Activated CD4-positive, alpha-beta memory T cell treated with anti-CD3 and anti-CD28 coated beads, Interleukin-2, amount 10 ng/mL, durations not matched to agents 7 days and 5 days (primary cell): ENCODE results near the gene ZBTB46. TPM values are rescaled to one million over a fixed set of nuclear protein-coding genes. Genes with fewer than 3 reads are reported as not detected.
"Not testable (repeated sequence)": the region's sequence is repeated elsewhere in the genome, so short reads cannot be mapped to it uniquely, and the experiment has no call there.

ENCODE experiments used
- CTCF ChIA-PET: fragments of 350-600 bp; sonication (Branson Sonifier 250); formaldehyde crosslinking; loops from one replicate; lab custom pipeline; 2021; ENCODE audit warnings: antibody characterized with exemption, inconsistent platforms; lab: Charles Lee
- POLR2A ChIA-PET: fragments of 350-600 bp; sonication (Branson Sonifier 250); formaldehyde crosslinking; loops from one replicate; lab custom pipeline; 2021; ENCODE audit warnings: antibody characterized with exemption; lab: Charles Lee
- DNase-seq: peaks from one replicate; pipeline ENCODE4 v3.0.0-alpha.2; 2020
- H3K27ac Mint-ChIP-seq: one replicate; pipeline ENCODE4 v1.8.0; 2021; ENCODE audit warnings: mild to moderate bottlenecking, mixed read lengths
- H3K27me3 Mint-ChIP-seq: one replicate; pipeline ENCODE4 v1.8.0; 2021; ENCODE audit warnings: mixed read lengths
- H3K36me3 Mint-ChIP-seq: one replicate; pipeline ENCODE4 v1.8.0; 2021; ENCODE audit warnings: low read depth, mixed read lengths
- H3K4me1 Mint-ChIP-seq: one replicate; pipeline ENCODE4 v1.8.0; 2021; ENCODE audit warnings: mixed read lengths
- H3K4me3 Mint-ChIP-seq: one replicate; pipeline ENCODE4 v1.8.0; 2021; ENCODE audit warnings: mild to moderate bottlenecking, mixed read lengths
- H3K9me3 Mint-ChIP-seq: one replicate; pipeline ENCODE4 v1.8.0; 2021; ENCODE audit warnings: mixed read lengths
- total RNA-seq, 2 experiments: library from RNA; stranded (reverse); gene quantifications; one replicate each; pipeline ENCODE4 v1.2.3, GENCODE V29; 2021

Gene ZBTB46
- total RNA-seq, 2 experiments from 2014 or later: 0.53 to 0.65 TPM

DNA sequence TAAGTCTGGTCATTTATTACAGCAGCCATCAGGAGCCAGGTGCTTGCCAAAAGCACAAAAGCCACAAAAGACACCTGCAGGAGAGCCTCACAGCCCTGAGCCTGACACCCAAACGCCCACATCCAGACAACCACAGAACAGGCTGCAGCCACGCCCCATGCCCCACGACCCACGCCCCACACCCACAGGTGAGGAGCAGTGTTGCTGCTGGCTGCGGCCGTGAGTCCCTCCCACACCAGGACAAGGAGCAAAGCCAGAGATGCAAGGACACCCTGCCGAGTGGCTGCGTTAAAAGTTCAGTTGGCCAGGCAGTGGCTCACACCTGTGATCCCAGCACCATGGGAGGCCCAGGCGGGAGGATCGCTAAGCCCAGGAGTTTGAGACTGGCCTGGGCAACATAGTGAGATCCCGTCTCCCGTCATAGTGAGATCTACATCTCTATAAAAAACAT, 48.5 kb downstream of the ZBTB46 start:
- ChIA-PET CTCF (interaction anchor here (1.1 kb wide), 1 partner anchor 192 kb away, joined by 3 read pairs; no protein-coding TSS in a partner anchor), POLR2A (no interaction called here)
- Mint-ChIP-seq H3K27me3 (peaks cover 2% of the 10 kb centered on the region), H3K4me1 (peaks cover 17% of the 10 kb centered on the region), H3K4me3 (no peak overlapping the region), H3K27ac (no peak overlapping the region), H3K9me3 (no peaks in the 10 kb centered on the region), H3K36me3 (no peaks in the 10 kb centered on the region)
- no peak for DNase-seq

DNA sequence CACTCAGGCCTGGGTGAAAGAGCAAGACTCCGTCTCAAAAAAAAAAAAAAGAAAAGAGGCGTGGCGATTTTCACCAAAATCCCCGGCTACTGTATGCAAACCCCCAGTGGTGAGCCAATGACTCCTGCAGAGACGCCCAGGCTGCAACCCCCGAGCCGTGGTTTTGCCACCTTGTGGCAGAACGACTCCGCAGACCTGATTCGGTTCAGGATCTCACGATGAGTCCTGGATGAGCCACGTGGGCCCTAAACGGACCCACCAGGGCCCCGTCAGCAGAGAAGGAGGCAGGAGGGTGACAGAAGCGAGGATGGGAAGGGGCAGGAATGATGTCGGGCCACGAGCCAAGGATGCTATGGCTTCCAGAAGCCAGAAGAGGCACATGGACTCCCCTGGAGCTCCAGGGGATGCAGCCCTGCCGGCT, 49.0 kb downstream of the ZBTB46 start:
- POLR2A ChIA-PET: no interaction called here
- H3K36me3 Mint-ChIP-seq: no peaks in the 10 kb centered on the region
- no peaks in the 10 kb centered on the region for H3K27me3 Mint-ChIP-seq
- no peak overlapping the region for H3K27ac Mint-ChIP-seq
- H3K4me1 Mint-ChIP-seq: peaks cover 17% of the 10 kb centered on the region
- CTCF ChIA-PET: interaction anchor here (0.6 to 1.1 kb wide), 2 partner anchors 20 to 192 kb away, joined by 3 read pairs; no protein-coding TSS in a partner anchor
- H3K4me3 Mint-ChIP-seq: no peak overlapping the region
- DNase-seq: peak; percentile 59
- H3K9me3 Mint-ChIP-seq: no peaks in the 10 kb centered on the region

DNA sequence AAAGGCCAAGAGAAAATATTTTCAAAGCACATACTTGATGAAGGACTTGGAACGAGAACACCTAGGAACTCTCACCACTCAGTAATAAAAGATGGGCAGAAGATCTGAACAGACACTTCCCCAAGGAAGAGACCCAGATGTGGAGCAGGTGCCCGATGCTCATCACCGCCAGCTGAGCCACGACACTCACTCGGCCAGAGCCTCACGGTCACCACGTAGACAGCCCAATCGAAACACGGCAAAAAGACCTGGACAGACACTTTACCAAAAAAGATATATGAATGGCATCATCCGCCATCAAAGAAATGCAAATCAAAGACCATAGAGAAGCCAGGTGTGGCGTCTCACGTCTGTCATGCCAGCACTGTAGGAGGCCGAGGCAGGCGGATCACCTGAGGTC, 49.9 kb downstream of the ZBTB46 start:
- peaks cover 14% of the 10 kb centered on the region for H3K4me1 Mint-ChIP-seq
- H3K4me3 Mint-ChIP-seq: no peak overlapping the region
- no peak for DNase-seq
- H3K27me3 Mint-ChIP-seq: no peaks in the 10 kb centered on the region
- POLR2A ChIA-PET: no interaction called here
- no peak overlapping the region for H3K27ac Mint-ChIP-seq
- no peaks in the 10 kb centered on the region for H3K36me3 Mint-ChIP-seq
- CTCF ChIA-PET: interaction anchor here (0.6 kb wide), 1 partner anchor 20 kb away, joined by 3 read pairs; no protein-coding TSS in a partner anchor
- no peaks in the 10 kb centered on the region for H3K9me3 Mint-ChIP-seq

DNA sequence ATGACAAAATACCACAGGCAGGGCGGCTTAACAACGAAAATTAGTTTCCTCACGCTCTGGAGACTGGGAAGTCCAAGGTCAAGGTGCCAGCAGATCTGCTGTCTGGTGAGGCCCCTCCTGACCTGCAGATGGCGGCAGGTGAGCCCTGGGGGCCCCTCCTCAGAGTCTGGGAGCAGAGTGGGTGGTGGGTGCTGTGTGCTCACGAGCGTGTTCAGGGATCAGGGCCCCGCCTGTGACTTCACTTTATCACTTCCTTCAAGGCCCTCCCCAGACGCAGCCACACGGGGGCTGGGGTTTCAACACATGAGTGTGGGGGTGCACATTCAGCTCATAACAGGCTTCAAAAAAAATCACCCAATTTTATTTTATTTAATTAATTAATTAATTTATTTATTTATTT, 52.2 kb downstream of the ZBTB46 start:
- POLR2A ChIA-PET: interaction anchor here (1.0 kb wide), 1 partner anchor 183 kb away, joined by 3 read pairs; no protein-coding TSS in a partner anchor

DNA sequence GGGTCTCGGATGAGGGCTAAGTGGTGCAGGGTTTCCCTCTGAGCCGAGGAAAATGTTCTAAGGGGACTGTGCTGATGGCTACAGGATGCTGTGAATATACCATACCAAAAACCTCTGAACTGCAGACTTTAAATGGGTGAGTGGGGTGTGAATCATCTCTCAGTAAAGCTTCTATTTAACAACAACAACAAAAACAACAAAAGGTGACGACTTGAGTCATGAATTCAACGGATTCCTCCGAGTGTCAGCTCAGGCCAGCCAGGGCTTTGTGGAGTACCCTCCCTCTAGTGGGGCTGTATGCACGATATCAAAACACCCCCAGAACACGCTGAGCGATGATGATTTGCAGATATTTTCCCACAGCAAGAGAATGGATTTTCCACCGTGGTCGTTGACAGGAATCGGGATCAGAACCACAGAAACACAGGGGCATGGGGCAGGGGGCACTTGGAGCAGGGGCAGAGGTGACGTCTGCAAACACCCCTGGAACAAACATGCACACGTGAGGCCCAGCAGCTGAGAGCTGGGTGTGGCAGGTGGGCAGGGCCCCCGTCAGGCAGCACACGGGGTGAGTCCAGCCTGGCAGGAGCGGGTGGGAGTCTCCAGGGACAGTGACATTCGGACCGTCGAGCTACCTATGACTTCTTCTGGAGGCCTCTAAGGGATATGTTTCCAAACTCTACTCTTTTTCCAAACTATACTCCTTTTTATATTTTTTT, 52.9 kb downstream of the ZBTB46 start:
- Mint-ChIP-seq H3K4me3 (no peak overlapping the region), H3K4me1 (peaks cover 12% of the 10 kb centered on the region), H3K9me3 (no peaks in the 10 kb centered on the region), H3K36me3 (no peaks in the 10 kb centered on the region), H3K27me3 (peaks cover 2% of the 10 kb centered on the region), H3K27ac (no peak overlapping the region)
- DNase-seq: no peak
- POLR2A ChIA-PET: interaction anchor here (1.0 kb wide), 1 partner anchor 184 kb away, joined by 3 read pairs; no protein-coding TSS in a partner anchor
- CTCF ChIA-PET: interaction anchor here (0.6 to 1.9 kb wide), 3 partner anchors 94 to 261 kb away, joined by 3 to 5 read pairs (median 3); no protein-coding TSS in a partner anchor

More for the DNA sequence above, 52.2 kb downstream of the ZBTB46 start:
- Mint-ChIP-seq H3K9me3 (no peaks in the 10 kb centered on the region), H3K4me1 (peaks cover 12% of the 10 kb centered on the region), H3K27ac (no peak overlapping the region), H3K4me3 (no peak overlapping the region), H3K36me3 (no peaks in the 10 kb centered on the region), H3K27me3 (peaks cover 2% of the 10 kb centered on the region)
- CTCF ChIA-PET: interaction anchor here (0.6 to 1.9 kb wide), 3 partner anchors 94 to 260 kb away, joined by 3 to 5 read pairs (median 3); no protein-coding TSS in a partner anchor
- DNase-seq: no peak

DNA sequence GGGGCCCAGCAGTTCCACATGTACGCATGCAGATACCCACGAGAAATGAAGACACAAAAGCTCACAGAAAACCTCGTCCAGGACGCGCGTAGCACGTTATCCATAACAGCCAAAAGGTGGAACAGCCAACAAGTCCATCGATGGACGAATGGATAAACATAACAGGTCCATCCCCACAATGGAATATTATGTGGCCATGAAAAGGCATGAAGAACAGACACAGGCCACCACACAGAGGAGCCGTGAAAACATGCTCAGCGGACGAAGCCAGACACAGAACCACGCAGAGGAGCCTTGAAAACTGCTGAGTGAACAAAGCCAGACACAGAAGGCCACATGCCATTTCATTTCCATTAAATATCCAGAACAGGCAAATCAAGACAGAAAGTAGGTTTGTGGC, 53.5 kb downstream of the ZBTB46 start:
- H3K9me3 Mint-ChIP-seq: no peaks in the 10 kb centered on the region
- peaks cover 11% of the 10 kb centered on the region for H3K4me1 Mint-ChIP-seq
- no peak overlapping the region for H3K27ac Mint-ChIP-seq
- H3K4me3 Mint-ChIP-seq: no peak overlapping the region
- ChIA-PET POLR2A (no interaction called here), CTCF (no interaction called here)
- peaks cover 2% of the 10 kb centered on the region for H3K27me3 Mint-ChIP-seq
- no peaks in the 10 kb centered on the region for H3K36me3 Mint-ChIP-seq
- no peak for DNase-seq

DNA sequence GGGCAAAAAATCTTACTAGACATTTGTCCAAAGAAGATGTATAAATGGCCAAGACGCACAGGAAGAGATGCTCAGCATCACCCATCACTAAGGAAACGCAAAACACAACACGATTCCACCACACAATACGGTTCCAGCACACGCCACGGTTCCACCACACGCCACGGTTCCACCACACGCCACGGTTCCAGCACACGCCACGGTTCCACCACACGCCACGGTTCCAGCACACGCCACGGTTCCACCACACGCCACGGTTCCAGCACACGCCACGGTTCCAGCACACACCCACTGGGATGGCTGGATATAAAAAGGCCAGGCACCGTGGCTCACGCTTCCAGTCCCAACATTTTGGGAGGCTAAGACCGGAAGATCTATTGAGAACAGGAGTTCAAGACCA, 54.2 kb downstream of the ZBTB46 start:
- POLR2A ChIA-PET, DNase-seq, H3K27me3 Mint-ChIP-seq, H3K9me3 Mint-ChIP-seq, H3K27ac Mint-ChIP-seq, H3K4me1 Mint-ChIP-seq, H3K4me3 Mint-ChIP-seq, H3K36me3 Mint-ChIP-seq, CTCF ChIA-PET: not testable (repeated sequence)

DNA sequence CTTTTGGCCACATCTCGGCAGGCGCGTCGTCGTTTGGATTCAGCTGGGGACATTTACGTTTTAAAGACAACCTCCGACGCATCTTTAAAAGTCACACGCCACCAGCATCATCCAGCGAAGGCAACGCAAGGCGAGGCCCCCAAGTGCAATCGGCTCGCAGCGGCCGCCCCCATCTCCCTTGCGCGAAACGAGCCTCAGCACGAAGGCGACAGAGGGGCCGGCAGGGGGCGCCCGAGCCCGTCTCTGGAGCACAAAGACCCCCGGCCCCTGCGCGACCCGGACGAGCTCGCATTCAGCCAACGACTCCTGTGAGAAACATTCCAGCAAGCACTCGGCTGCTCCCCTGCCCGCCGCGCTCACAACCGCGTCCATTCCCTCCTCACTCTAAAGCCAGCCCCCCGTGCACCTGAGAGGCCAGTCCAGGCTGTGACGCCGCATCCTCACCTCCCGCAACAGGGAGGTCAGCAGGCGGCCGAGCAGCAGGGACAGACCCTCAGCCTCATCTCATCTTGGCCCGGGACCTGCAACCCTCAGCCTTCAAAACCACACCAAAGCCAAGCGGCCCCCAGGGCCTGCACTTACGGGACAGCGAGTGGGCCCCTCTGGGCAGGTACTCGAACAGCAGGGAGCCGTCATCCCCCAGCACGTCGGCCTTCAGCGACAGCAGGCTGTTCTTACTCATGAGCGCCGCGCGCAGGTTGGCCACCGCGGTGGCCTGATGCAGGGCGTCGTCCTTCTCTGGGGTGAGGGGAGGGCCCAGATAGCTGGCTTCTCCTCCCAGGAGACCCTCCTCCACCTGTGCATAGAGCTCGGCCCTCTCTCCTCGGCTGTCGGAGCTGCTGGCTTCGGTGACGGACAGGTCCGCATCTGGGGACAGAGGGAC, 55.7 kb downstream of the ZBTB46 start:
- no peak for DNase-seq
- Mint-ChIP-seq H3K4me3 (no peak overlapping the region), H3K9me3 (no peaks in the 10 kb centered on the region), H3K36me3 (no peaks in the 10 kb centered on the region), H3K27ac (no peak overlapping the region), H3K27me3 (peaks cover 2% of the 10 kb centered on the region), H3K4me1 (no peaks in the 10 kb centered on the region)
- ChIA-PET POLR2A (no interaction called here), CTCF (interaction anchor here (1.1 to 1.5 kb wide), 2 partner anchors 9 to 11 kb away, joined by 3 read pairs; no protein-coding TSS in a partner anchor)

DNA sequence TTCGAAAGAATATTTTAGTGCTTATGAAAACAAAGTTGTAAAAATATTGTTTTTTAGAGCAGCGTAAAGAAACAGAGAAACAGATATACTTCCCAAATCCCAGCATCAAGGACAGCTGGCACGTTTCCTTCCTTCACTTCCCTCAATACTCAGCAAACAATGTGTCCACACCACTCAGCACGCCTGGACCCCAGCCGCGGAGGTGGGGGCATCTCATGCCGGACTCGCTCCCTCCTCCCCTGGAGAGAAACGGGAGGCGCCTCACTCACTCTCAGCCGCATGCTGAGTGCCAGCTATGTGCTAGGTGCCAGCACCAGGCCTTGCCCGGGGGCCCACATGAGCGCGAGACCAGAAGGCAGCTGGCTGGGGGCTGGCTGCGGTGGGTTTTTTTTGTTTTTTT, 56.8 kb downstream of the ZBTB46 start:
- H3K27me3 Mint-ChIP-seq: peaks cover 2% of the 10 kb centered on the region
- H3K4me1 Mint-ChIP-seq: no peaks in the 10 kb centered on the region
- H3K36me3 Mint-ChIP-seq: no peaks in the 10 kb centered on the region
- no peak overlapping the region for H3K4me3 Mint-ChIP-seq
- CTCF ChIA-PET: interaction anchor here (1.1 to 1.5 kb wide), 2 partner anchors 10 to 12 kb away, joined by 3 read pairs; no protein-coding TSS in a partner anchor
- POLR2A ChIA-PET: no interaction called here
- no peak overlapping the region for H3K27ac Mint-ChIP-seq
- DNase-seq: no peak
- no peaks in the 10 kb centered on the region for H3K9me3 Mint-ChIP-seq

DNA sequence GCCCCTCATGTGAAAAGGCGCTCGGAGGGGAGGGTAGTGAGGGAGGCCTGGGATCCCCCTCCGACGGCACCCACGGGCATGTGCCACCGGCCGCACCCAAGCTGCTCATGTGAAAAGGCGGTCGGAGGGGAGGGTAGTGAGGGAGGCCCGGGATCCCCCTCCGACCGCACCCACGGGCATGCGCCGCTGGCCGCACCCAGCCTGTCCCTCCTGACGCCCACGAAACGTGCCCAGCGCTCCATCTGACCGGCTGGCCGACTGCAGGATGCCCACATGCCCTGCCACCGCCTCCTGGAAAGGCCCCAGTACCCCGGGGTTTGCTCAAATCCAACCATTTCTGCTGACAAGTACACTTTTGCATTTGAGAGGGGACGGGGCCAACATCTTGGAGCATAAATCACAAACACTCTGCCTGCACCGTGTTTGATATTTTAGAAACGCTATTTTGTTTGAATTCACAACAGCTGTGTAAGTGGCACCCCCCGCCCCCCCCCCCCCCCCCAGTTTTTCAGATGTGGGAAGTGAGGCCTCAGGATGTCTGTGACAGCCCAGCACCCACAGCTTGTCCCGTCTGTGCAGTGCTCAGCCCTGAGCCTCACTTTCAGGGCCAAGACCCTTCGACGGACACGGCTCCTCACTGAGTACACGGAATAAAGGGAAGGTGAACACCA, 57.4 kb downstream of the ZBTB46 start:
- Mint-ChIP-seq H3K4me3 (no peak overlapping the region), H3K36me3 (no peaks in the 10 kb centered on the region), H3K9me3 (no peaks in the 10 kb centered on the region), H3K27me3 (peaks cover 2% of the 10 kb centered on the region), H3K4me1 (no peaks in the 10 kb centered on the region), H3K27ac (no peak overlapping the region)
- POLR2A ChIA-PET: no interaction called here
- no peak for DNase-seq
- CTCF ChIA-PET: interaction anchor here (1.5 kb wide), 1 partner anchor 11 kb away, joined by 3 read pairs; no protein-coding TSS in a partner anchor

DNA sequence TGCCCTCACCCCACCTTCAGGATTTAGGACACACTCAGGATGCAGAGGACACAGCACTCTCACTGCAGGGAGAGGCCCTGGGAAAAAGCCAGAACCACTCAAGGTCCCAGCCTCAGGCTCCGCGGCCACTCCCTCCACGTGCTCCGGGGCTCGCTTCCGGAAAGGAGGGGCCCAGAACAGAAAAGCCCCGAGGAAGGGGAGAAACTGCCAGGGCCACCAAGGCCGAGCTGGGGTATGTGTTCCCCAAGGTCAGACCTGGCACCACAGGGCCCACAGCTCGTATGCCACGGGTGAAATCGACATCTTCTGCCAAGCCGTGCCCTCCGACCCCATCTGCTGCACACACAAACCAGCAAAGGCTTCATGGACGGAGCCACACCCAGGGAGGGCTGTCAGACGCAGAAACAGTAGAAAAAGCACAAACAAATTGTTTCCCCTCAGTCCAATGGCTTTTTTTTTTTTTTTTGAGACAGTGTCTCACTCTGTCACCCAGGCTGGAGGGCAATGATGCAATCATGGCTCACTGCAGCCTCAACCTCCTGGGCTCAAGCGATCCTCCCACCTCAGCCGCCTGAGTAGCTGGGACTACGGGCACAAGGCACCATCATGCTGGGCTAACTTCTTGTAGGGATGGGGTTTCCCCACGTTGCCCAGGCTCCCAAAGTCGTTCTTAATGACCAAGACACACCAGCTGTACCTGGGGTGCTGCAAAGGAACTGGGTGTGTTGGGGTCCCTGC, 58.1 kb downstream of the ZBTB46 start:
- no peaks in the 10 kb centered on the region for H3K4me1 Mint-ChIP-seq
- H3K36me3 Mint-ChIP-seq: no peaks in the 10 kb centered on the region
- H3K27ac Mint-ChIP-seq: no peak overlapping the region
- H3K9me3 Mint-ChIP-seq: no peaks in the 10 kb centered on the region
- CTCF ChIA-PET: no interaction called here
- POLR2A ChIA-PET: no interaction called here
- peaks cover 2% of the 10 kb centered on the region for H3K27me3 Mint-ChIP-seq
- H3K4me3 Mint-ChIP-seq: no peak overlapping the region
- DNase-seq: no peak
